GM23338 (cell line): ENCODE results near the gene ADRA1B. TPM values are rescaled to one million over a fixed set of nuclear protein-coding genes. Genes with fewer than 3 reads are reported as not detected.

Experiments
- ATAC-seq: fragments of 200-7000 bp; cut with Tn5 transposase; 3 replicates; pipeline ENCODE4 v1.9.1; 2020
- DNase-seq: peaks from one replicate; pipeline ENCODE4 v3.0.0-alpha.2; 2015; ENCODE audit warnings: low spot score
- H2AFZ ChIP-seq: fragments of 200-600 bp; sonication (generic); 2 replicates; pipeline ENCODE4 v1.8.0; 2016; ENCODE audit warnings: antibody characterized with exemption, mild to moderate bottlenecking, moderate library complexity
- H3F3A ChIP-seq: fragments of 200-600 bp; sonication (generic); replicated peaks from 2 replicates; pipeline ENCODE4 v1.8.0; 2017; ENCODE audit warnings: antibody characterized with exemption, mixed run types, low read depth
- H3K27ac ChIP-seq: fragments of 200-600 bp; sonication (generic); 2 replicates; pipeline ENCODE4 v1.6.1; 2016; ENCODE audit warnings: low read depth
- H3K27me3 ChIP-seq: fragments of 200-600 bp; sonication (generic); 2 replicates; pipeline ENCODE4 v1.8.0; 2016; ENCODE audit warnings: mild to moderate bottlenecking, mixed run types, moderate library complexity; ENCODE audit not compliant: insufficient read depth
- H3K36me3 ChIP-seq: fragments of 200-600 bp; sonication (generic); 2 replicates; pipeline ENCODE4 v1.8.0; 2016; ENCODE audit warnings: mild to moderate bottlenecking; ENCODE audit not compliant: insufficient read depth
- H3K4me1 ChIP-seq: fragments of 200-600 bp; sonication (generic); 2 replicates; pipeline ENCODE4 v1.8.0; 2016; ENCODE audit warnings: mild to moderate bottlenecking, moderate library complexity; ENCODE audit not compliant: insufficient read depth
- H3K4me2 ChIP-seq: fragments of 200-600 bp; sonication (generic); 2 replicates; pipeline ENCODE4 v1.7.1; 2017; ENCODE audit warnings: mixed run types
- H3K4me3 ChIP-seq: fragments of 200-600 bp; sonication (generic); 2 replicates; pipeline ENCODE4 v1.6.1; 2016; ENCODE audit warnings: mixed run types
- H3K79me2 ChIP-seq: fragments of 200-600 bp; sonication (generic); replicated peaks from 2 replicates; pipeline ENCODE4 v1.8.0; 2017; ENCODE audit warnings: mild to moderate bottlenecking; ENCODE audit not compliant: insufficient read depth
- H3K9me2 ChIP-seq: fragments of 200-600 bp; sonication (generic); 2 replicates; pipeline ENCODE4 v1.8.0; 2017; ENCODE audit not compliant: insufficient read depth
- H4K20me1 ChIP-seq: fragments of 200-600 bp; sonication (generic); replicated peaks from 2 replicates; pipeline ENCODE4 v1.8.0; 2017; ENCODE audit warnings: mild to moderate bottlenecking; ENCODE audit not compliant: insufficient read depth
- H3K27ac Mint-ChIP-seq: 2 replicates; pipeline ENCODE4 v1.8.0; 2020; ENCODE audit warnings: inconsistent platforms, mild to moderate bottlenecking, moderate library complexity, mixed read lengths
- H3K27me3 Mint-ChIP-seq: 3 replicates; pipeline ENCODE4 v1.8.0; 2022; ENCODE audit warnings: low read depth, mild to moderate bottlenecking, moderate library complexity, mixed read lengths, inconsistent platforms; ENCODE audit not compliant: insufficient read depth, poor library complexity
- H3K36me3 Mint-ChIP-seq: 3 replicates; pipeline ENCODE4 v1.8.0; 2021; ENCODE audit warnings: low read depth, mild to moderate bottlenecking, inconsistent platforms, moderate library complexity, mixed read lengths
- H3K4me1 Mint-ChIP-seq: 3 replicates; pipeline ENCODE4 v1.8.0; 2020; ENCODE audit warnings: mild to moderate bottlenecking, inconsistent platforms, mixed read lengths
- H3K4me3 Mint-ChIP-seq: 3 replicates; pipeline ENCODE4 v1.8.0; 2021; ENCODE audit warnings: moderate library complexity, mild to moderate bottlenecking, inconsistent platforms, mixed read lengths
- H3K9me3 Mint-ChIP-seq: 3 replicates; pipeline ENCODE4 v1.8.0; 2020; ENCODE audit warnings: moderate library complexity, mild to moderate bottlenecking, inconsistent platforms, mixed read lengths
- CREB1 ChIP-seq: fragments of 250-450 bp; sonication (Bioruptor Pico); IDR thresholded peaks from 2 replicates; pipeline ENCODE4 v1.5.0; 2020; ENCODE audit warnings: low read depth, mild to moderate bottlenecking, moderate library complexity
- CTCF ChIP-seq, 2 experiments: fragments of 200-600 bp in 1 of 2; sonication (generic) in 1 of 2; conservative IDR thresholded peaks; 2 replicates each; pipeline versions ENCODE4 v1.5.1 to v1.6.1; 2016 to 2017; ENCODE audit warnings: antibody characterized with exemption in 2 of 2, low read depth in 2 of 2, mild to moderate bottlenecking in 2 of 2, moderate library complexity in 1 of 2
- ETS1 ChIP-seq: IDR thresholded peaks from 2 replicates; pipeline ENCODE4 v1.6.1; 2016; ENCODE audit warnings: antibody characterized with exemption
- EZH2 ChIP-seq: fragments of 200-600 bp; sonication (generic); IDR thresholded peaks from one replicate; pipeline ENCODE4 v1.8.0; 2017; ENCODE audit warnings: antibody characterized with exemption, mild to moderate bottlenecking, low read depth; ENCODE audit not compliant: unreplicated experiment
- EZH2phosphoT487 ChIP-seq: fragments of 200-600 bp; sonication (generic); IDR thresholded peaks from one replicate; pipeline ENCODE4 v1.8.1; 2018; ENCODE audit warnings: antibody characterized with exemption; ENCODE audit not compliant: unreplicated experiment
- JUNB ChIP-seq: IDR thresholded peaks from one replicate; pipeline ENCODE4 v1.6.1; 2016; ENCODE audit warnings: antibody characterized with exemption; ENCODE audit not compliant: unreplicated experiment
- NANOG ChIP-seq: IDR thresholded peaks from 2 replicates; pipeline ENCODE4 v1.6.1; 2016; ENCODE audit warnings: antibody characterized with exemption, borderline replicate concordance
- POLR2AphosphoS5 ChIP-seq: IDR thresholded peaks from 2 replicates; pipeline ENCODE4 v1.6.1; 2016; ENCODE audit warnings: antibody characterized with exemption, low read depth
- STAT1 ChIP-seq: IDR thresholded peaks from one replicate; pipeline ENCODE4 v1.6.1; 2016; ENCODE audit warnings: antibody characterized with exemption; ENCODE audit not compliant: unreplicated experiment
- ZNF114 ChIP-seq: fragments of 250-450 bp; sonication (Bioruptor Pico); IDR thresholded peaks from 2 replicates; pipeline ENCODE4 v1.5.0; 2020; ENCODE audit warnings: mild to moderate bottlenecking, moderate library complexity
- ZNF331 ChIP-seq: fragments of 250-450 bp; sonication (Bioruptor Pico); IDR thresholded peaks from 2 replicates; pipeline ENCODE4 v1.5.0; 2020; ENCODE audit warnings: low read depth, mild to moderate bottlenecking, moderate library complexity
- polyA plus RNA-seq: library from polyadenylated mRNA; unstranded; fragments of >200 nt; fragmentation: Nextera tagmentation; extraction: Ambion mirVana; gene quantifications from 2 replicates; pipeline ENCODE4 v1.2.1, GENCODE V29; 2016
- total RNA-seq: library from RNA; depleted of rRNA; stranded (reverse); fragments of >200 nt; shearing (Covaris generic); gene quantifications from 2 replicates; pipeline ENCODE4 v1.2.3, GENCODE V29; 2014
- TF ChIP-seq, protein P1 (sequence below): IDR thresholded peaks from one replicate; pipeline ENCODE4 v1.6.1; 2018; ENCODE audit warnings: antibody characterized with exemption; ENCODE audit not compliant: unreplicated experiment
- TF ChIP-seq, protein P2 (sequence below): fragments of 250-450 bp; sonication (Bioruptor Pico); IDR thresholded peaks from 2 replicates; pipeline ENCODE4 v1.5.0; 2020; ENCODE audit warnings: mild to moderate bottlenecking, moderate library complexity

Gene ADRA1B
- total and polyA plus RNA-seq, 2 experiments from 2014 or later = not detected

- Histone ChIP-seq H3K4me2 (no peak overlapping the region), H3K36me3 (no peaks in the 10 kb centered on the region), H3K9me2 (peaks cover 2% of the 10 kb centered on the region), H3K27me3 (no peaks in the 10 kb centered on the region), H3K79me2 (no peaks in the 10 kb centered on the region), H2AFZ (peak overlapping the region; percentile 69; the same call in 1 of the 2 replicates), H3K4me1 (no peaks in the 10 kb centered on the region), H3K4me3 (no peak overlapping the region), H3K27ac (no peak overlapping the region), H3F3A (no peaks in the 10 kb centered on the region), H4K20me1 (no peaks in the 10 kb centered on the region)
- H3K4me3 Mint-ChIP-seq = no peak overlapping the region
- no peak overlapping the region for H3K27ac Mint-ChIP-seq
- H3K27me3 Mint-ChIP-seq = peaks cover 5% of the 10 kb centered on the region
- DNase-seq (no peak), ATAC-seq (no peak)
- peaks cover 10% of the 10 kb centered on the region for H3K4me1 Mint-ChIP-seq
- no peaks in the 10 kb centered on the region for H3K9me3 Mint-ChIP-seq
- TF ChIP-seq, protein P1, sequence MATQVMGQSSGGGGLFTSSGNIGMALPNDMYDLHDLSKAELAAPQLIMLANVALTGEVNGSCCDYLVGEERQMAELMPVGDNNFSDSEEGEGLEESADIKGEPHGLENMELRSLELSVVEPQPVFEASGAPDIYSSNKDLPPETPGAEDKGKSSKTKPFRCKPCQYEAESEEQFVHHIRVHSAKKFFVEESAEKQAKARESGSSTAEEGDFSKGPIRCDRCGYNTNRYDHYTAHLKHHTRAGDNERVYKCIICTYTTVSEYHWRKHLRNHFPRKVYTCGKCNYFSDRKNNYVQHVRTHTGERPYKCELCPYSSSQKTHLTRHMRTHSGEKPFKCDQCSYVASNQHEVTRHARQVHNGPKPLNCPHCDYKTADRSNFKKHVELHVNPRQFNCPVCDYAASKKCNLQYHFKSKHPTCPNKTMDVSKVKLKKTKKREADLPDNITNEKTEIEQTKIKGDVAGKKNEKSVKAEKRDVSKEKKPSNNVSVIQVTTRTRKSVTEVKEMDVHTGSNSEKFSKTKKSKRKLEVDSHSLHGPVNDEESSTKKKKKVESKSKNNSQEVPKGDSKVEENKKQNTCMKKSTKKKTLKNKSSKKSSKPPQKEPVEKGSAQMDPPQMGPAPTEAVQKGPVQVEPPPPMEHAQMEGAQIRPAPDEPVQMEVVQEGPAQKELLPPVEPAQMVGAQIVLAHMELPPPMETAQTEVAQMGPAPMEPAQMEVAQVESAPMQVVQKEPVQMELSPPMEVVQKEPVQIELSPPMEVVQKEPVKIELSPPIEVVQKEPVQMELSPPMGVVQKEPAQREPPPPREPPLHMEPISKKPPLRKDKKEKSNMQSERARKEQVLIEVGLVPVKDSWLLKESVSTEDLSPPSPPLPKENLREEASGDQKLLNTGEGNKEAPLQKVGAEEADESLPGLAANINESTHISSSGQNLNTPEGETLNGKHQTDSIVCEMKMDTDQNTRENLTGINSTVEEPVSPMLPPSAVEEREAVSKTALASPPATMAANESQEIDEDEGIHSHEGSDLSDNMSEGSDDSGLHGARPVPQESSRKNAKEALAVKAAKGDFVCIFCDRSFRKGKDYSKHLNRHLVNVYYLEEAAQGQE = no peak
- TF ChIP-seq ETS1 = no peak
- TF ChIP-seq ZNF331 = no peak
- TF ChIP-seq NANOG = no peak
- no peak for TF ChIP-seq STAT1
- TF ChIP-seq POLR2AphosphoS5 = no peak
- no peak for TF ChIP-seq ZNF114
- no peak for TF ChIP-seq EZH2
- TF ChIP-seq CREB1 (CRISPR knock-in tag) = no peak
- TF ChIP-seq, protein P2, sequence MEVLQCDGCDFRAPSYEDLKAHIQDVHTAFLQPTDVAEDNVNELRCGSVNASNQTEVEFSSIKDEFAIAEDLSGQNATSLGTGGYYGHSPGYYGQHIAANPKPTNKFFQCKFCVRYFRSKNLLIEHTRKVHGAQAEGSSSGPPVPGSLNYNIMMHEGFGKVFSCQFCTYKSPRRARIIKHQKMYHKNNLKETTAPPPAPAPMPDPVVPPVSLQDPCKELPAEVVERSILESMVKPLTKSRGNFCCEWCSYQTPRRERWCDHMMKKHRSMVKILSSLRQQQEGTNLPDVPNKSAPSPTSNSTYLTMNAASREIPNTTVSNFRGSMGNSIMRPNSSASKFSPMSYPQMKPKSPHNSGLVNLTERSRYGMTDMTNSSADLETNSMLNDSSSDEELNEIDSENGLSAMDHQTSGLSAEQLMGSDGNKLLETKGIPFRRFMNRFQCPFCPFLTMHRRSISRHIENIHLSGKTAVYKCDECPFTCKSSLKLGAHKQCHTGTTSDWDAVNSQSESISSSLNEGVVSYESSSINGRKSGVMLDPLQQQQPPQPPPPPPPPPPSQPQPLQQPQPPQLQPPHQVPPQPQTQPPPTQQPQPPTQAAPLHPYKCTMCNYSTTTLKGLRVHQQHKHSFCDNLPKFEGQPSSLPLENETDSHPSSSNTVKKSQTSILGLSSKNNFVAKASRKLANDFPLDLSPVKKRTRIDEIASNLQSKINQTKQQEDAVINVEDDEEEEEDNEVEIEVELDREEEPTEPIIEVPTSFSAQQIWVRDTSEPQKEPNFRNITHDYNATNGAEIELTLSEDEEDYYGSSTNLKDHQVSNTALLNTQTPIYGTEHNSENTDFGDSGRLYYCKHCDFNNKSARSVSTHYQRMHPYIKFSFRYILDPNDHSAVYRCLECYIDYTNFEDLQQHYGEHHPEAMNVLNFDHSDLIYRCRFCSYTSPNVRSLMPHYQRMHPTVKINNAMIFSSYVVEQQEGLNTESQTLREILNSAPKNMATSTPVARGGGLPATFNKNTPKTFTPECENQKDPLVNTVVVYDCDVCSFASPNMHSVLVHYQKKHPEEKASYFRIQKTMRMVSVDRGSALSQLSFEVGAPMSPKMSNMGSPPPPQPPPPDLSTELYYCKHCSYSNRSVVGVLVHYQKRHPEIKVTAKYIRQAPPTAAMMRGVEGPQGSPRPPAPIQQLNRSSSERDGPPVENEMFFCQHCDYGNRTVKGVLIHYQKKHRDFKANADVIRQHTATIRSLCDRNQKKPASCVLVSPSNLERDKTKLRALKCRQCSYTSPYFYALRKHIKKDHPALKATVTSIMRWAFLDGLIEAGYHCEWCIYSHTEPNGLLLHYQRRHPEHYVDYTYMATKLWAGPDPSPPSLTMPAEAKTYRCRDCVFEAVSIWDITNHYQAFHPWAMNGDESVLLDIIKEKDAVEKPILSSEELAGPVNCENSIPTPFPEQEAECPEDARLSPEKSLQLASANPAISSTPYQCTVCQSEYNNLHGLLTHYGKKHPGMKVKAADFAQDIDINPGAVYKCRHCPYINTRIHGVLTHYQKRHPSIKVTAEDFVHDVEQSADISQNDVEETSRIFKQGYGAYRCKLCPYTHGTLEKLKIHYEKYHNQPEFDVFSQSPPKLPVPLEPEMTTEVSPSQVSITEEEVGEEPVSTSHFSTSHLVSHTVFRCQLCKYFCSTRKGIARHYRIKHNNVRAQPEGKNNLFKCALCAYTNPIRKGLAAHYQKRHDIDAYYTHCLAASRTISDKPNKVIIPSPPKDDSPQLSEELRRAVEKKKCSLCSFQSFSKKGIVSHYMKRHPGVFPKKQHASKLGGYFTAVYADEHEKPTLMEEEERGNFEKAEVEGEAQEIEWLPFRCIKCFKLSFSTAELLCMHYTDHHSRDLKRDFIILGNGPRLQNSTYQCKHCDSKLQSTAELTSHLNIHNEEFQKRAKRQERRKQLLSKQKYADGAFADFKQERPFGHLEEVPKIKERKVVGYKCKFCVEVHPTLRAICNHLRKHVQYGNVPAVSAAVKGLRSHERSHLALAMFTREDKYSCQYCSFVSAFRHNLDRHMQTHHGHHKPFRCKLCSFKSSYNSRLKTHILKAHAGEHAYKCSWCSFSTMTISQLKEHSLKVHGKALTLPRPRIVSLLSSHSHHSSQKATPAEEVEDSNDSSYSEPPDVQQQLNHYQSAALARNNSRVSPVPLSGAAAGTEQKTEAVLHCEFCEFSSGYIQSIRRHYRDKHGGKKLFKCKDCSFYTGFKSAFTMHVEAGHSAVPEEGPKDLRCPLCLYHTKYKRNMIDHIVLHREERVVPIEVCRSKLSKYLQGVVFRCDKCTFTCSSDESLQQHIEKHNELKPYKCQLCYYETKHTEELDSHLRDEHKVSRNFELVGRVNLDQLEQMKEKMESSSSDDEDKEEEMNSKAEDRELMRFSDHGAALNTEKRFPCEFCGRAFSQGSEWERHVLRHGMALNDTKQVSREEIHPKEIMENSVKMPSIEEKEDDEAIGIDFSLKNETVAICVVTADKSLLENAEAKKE = no peak
- TF ChIP-seq EZH2phosphoT487 = no peak
- TF ChIP-seq CTCF (conservative IDR thresholded peaks at IDR 0.05; ENCODE audit: low read depth in 2 of 2) = no peak
- no peak for TF ChIP-seq JUNB
- H3K36me3 Mint-ChIP-seq = no peaks in the 10 kb centered on the region
Measured at GRCh38 chr5:159877894-159878448, 38.3 kb upstream of the ADRA1B start.
